ENCODE measurements around the gene DAPK2. TPM values are rescaled to one million over a fixed set of nuclear protein-coding genes. Genes with fewer than 3 reads are reported as not detected.

The DAPK2 gene
- total RNA-seq, 1 donor from 2014 or later: 1.6 TPM

GRCh38 chr15:63888146-63888545, 158.1 kb downstream of the DAPK2 start:
- Mint-ChIP-seq H3K4me3 (ENCODE audit: unreplicated experiment) (no peak overlapping the region), H3K9me3 (ENCODE audit: low read depth) (no peaks in the 10 kb centered on the region), H3K27ac (ENCODE audit: unreplicated experiment) (no peak overlapping the region), H3K27me3 (ENCODE audit: low read depth) (no peaks in the 10 kb centered on the region), H3K4me1 (ENCODE audit: low read depth) (no peaks in the 10 kb centered on the region), H3K36me3 (ENCODE audit: low read depth) (no peaks in the 10 kb centered on the region)
- no peak for DNase-seq (ENCODE audit: low spot score)
- no peak for TF ChIP-seq CTCF (IDR thresholded peaks at IDR 0.05)

GRCh38 chr15:63887630-63888029, 158.7 kb downstream of the DAPK2 start:
- Mint-ChIP-seq H3K36me3 (ENCODE audit: low read depth) (no peaks in the 10 kb centered on the region), H3K9me3 (ENCODE audit: low read depth) (no peaks in the 10 kb centered on the region), H3K4me3 (ENCODE audit: unreplicated experiment) (no peak overlapping the region), H3K27ac (ENCODE audit: unreplicated experiment) (no peak overlapping the region), H3K27me3 (ENCODE audit: low read depth) (no peaks in the 10 kb centered on the region), H3K4me1 (ENCODE audit: low read depth) (no peaks in the 10 kb centered on the region)
- TF ChIP-seq CTCF (IDR thresholded peaks at IDR 0.05): no peak
- no peak for DNase-seq (ENCODE audit: low spot score)

GRCh38 chr15:63884953-63885352, 161.3 kb downstream of the DAPK2 start:
- H3K27me3 Mint-ChIP-seq (ENCODE audit: low read depth): no peaks in the 10 kb centered on the region
- peaks cover 3% of the 10 kb centered on the region for H3K4me1 Mint-ChIP-seq (ENCODE audit: low read depth)
- H3K9me3 Mint-ChIP-seq (ENCODE audit: low read depth): no peaks in the 10 kb centered on the region
- DNase-seq (ENCODE audit: low spot score): peak; percentile 46
- H3K27ac Mint-ChIP-seq (ENCODE audit: unreplicated experiment): no peak overlapping the region
- no peaks in the 10 kb centered on the region for H3K36me3 Mint-ChIP-seq (ENCODE audit: low read depth)
- no peak overlapping the region for H3K4me3 Mint-ChIP-seq (ENCODE audit: unreplicated experiment)
- no peak for TF ChIP-seq CTCF (IDR thresholded peaks at IDR 0.05)

GRCh38 chr15:63881431-63881830, 164.9 kb downstream of the DAPK2 start:
- DNase-seq (ENCODE audit: low spot score): no peak
- no peaks in the 10 kb centered on the region for H3K36me3 Mint-ChIP-seq (ENCODE audit: low read depth)
- no peak overlapping the region for H3K4me3 Mint-ChIP-seq (ENCODE audit: unreplicated experiment)
- no peak for TF ChIP-seq CTCF (IDR thresholded peaks at IDR 0.05)
- peaks cover 3% of the 10 kb centered on the region for H3K4me1 Mint-ChIP-seq (ENCODE audit: low read depth)
- H3K9me3 Mint-ChIP-seq (ENCODE audit: low read depth): no peaks in the 10 kb centered on the region
- H3K27ac Mint-ChIP-seq (ENCODE audit: unreplicated experiment): no peak overlapping the region
- H3K27me3 Mint-ChIP-seq (ENCODE audit: low read depth): no peaks in the 10 kb centered on the region

GRCh38 chr15:63880744-63881143, 165.5 kb downstream of the DAPK2 start:
- DNase-seq (ENCODE audit: low spot score): no peak
- Mint-ChIP-seq H3K4me1 (ENCODE audit: low read depth) (peaks cover 3% of the 10 kb centered on the region), H3K4me3 (ENCODE audit: unreplicated experiment) (no peak overlapping the region), H3K36me3 (ENCODE audit: low read depth) (no peaks in the 10 kb centered on the region), H3K27ac (ENCODE audit: unreplicated experiment) (no peak overlapping the region), H3K9me3 (ENCODE audit: low read depth) (no peaks in the 10 kb centered on the region), H3K27me3 (ENCODE audit: low read depth) (no peaks in the 10 kb centered on the region)
- no peak for TF ChIP-seq CTCF (IDR thresholded peaks at IDR 0.05)

Data from chondrocyte (in vitro differentiated cells).